Measurements from ENCODE around the gene CEACAM20.

- TF ChIP-seq POLR2A (IDR thresholded peaks at IDR 0.05; ENCODE audit: low read length) (no peak), GATA1 (IDR thresholded peaks at IDR 0.05; ENCODE audit: low read depth, low read length) (no peak)
These were observed 48.0 kb upstream of the CEACAM20 start for GRCh38 chr19:44577566-44577874.

Measured in erythroblast (primary cell).